T47D (cell line): ENCODE data around the gene GRIA1.

Experiments used
- DNase-seq, 2 experiments: peaks; one replicate each; pipeline versions ENCODE4 v3.0.0 to v3.0.0-alpha.2; 2011 to 2012; ENCODE audit warnings: low read depth in 1 of 2, low spot score in 1 of 2
- JUND ChIP-seq: IDR thresholded peaks from 2 replicates; pipeline ENCODE4 v1.6.1; 2012; ENCODE audit warnings: low read depth
- in situ Hi-C: cut with HindIII; loops from 2 replicates; pipeline ENCODE4 v1.10.0; 2016; ENCODE audit warnings: low sequenced_read_pairs, low pct_unique_long_range_greater_than_20kb

GRIA1 gene

GRCh38 chr5:153671653-153672346 is 181.3 kb downstream of the GRIA1 start:
- in situ Hi-C loops = no loop called here
- TF ChIP-seq JUND = no peak
- DNase-seq = no peak

- no peak for TF ChIP-seq JUND
- no peak for DNase-seq
- in situ Hi-C loops = no loop called here
Measured at GRCh38 chr5:153672347-153673090, 182.0 kb downstream of the GRIA1 start.

GRCh38 chr5:153674356-153674755 is 183.9 kb downstream of the GRIA1 start:
- in situ Hi-C loops = no loop called here
- no peak for TF ChIP-seq JUND
- DNase-seq = no peak

GRCh38 chr5:153676406-153676805 is 185.9 kb downstream of the GRIA1 start:
- TF ChIP-seq JUND = no peak
- in situ Hi-C loops = no loop called here
- DNase-seq = no peak

- no peak for DNase-seq
- TF ChIP-seq JUND = no peak
- in situ Hi-C loops = no loop called here
Measured at GRCh38 chr5:153676821-153677220, 186.4 kb downstream of the GRIA1 start.

- no peak for DNase-seq
- in situ Hi-C loops = no loop called here
- no peak for TF ChIP-seq JUND
Measured at GRCh38 chr5:153678617-153679329, 188.3 kb downstream of the GRIA1 start.

GRCh38 chr5:153690236-153690635 is 199.8 kb downstream of the GRIA1 start:
- TF ChIP-seq JUND = no peak
- DNase-seq = no peak
- in situ Hi-C loops = no loop called here

- DNase-seq = no peak
- in situ Hi-C loops = no loop called here
- TF ChIP-seq JUND = no peak
Measured at GRCh38 chr5:153696256-153696655, 205.8 kb downstream of the GRIA1 start.

GRCh38 chr5:153699035-153699434 is 208.6 kb downstream of the GRIA1 start:
- no peak for DNase-seq
- in situ Hi-C loops = no loop called here
- no peak for TF ChIP-seq JUND

- in situ Hi-C loops = no loop called here
- no peak for DNase-seq
- TF ChIP-seq JUND = no peak
Measured at GRCh38 chr5:153700940-153701339, 210.5 kb downstream of the GRIA1 start.

- no peak for TF ChIP-seq JUND
- in situ Hi-C loops = no loop called here
- no peak for DNase-seq
Measured at GRCh38 chr5:153702265-153702664, 211.8 kb downstream of the GRIA1 start.

GRCh38 chr5:153704110-153704509 is 213.6 kb downstream of the GRIA1 start:
- DNase-seq = no peak
- in situ Hi-C loops = no loop called here
- TF ChIP-seq JUND = no peak

GRCh38 chr5:153707626-153708025 is 217.2 kb downstream of the GRIA1 start:
- DNase-seq = no peak
- in situ Hi-C loops = no loop called here
- no peak for TF ChIP-seq JUND
